SW 1271 (cell line): ENCODE results near the gene LDLRAP1.
A peak's percentile ranks its signal among the peaks of the same experiment; 100 is the strongest.

Source experiments
- DNase-seq, 2 experiments: peaks; one replicate each; lab custom pipeline; 2025; lab: John Stamatoyannopoulos, UW

LDLRAP1 gene

DNA sequence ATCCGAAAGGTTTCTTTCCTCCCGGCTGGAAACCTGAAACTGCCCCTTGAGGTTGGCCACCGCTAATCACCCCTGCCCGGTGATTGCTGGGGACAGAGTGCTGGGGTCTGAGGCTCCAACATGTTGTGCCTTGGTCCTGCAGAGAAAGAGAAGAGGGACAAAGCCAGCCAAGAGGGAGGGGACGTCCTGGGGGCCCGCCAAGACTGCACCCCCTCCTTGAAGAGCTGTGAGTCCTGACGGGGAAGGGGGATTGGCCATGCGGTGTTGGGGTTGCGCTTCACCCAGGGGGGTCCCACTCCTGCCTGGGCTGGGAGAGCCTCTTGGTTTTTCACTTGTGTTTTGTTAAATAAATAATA, 19.5 kb downstream of the LDLRAP1 start:
- DNase-seq = no peak

- no peak for DNase-seq
These were observed 20.2 kb downstream of the LDLRAP1 start for GRCh38 chr1:25563330-25564215.

DNA sequence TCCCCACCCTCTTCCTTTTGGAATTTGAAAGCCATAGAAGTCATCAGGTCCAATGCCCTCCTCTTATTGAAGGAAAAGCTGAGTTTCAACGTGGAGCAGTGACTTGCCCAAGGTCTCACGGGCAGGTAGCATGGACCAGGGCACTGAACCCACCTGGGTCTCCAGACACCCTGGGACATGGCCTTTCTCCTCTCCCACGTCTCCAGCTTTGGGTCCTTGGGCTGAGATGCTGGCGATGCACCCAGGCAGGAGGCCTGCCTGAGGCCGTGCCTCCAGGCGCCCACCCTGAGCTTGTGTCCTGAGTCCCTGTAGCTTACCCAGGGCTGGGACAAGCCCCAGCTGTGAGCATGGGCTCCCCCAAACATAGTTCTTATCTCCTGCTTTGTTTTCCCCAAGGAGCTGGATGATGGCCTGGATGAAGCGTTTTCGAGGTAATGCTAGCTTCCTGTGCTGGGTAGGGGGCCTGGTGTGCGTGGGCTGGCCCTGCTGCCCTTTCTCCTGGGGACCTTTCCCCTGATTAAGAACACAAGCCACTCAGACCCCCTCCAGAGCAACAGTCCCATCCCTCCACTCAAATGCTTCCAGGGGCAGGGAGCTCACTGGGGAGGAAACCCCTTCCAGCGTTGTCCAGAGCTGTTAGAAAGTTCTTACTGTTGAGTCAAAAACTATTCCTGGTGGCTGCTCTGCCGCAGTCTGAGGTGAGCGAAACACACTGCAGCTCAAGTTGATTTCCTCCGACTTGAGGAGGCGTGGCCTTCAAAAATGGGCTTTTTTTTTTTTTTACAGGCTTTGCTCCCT, 21.6 kb downstream of the LDLRAP1 start:
- DNase-seq = no peak

- no peak for DNase-seq
These were observed 22.2 kb downstream of the LDLRAP1 start for GRCh38 chr1:25565626-25566025.

DNA sequence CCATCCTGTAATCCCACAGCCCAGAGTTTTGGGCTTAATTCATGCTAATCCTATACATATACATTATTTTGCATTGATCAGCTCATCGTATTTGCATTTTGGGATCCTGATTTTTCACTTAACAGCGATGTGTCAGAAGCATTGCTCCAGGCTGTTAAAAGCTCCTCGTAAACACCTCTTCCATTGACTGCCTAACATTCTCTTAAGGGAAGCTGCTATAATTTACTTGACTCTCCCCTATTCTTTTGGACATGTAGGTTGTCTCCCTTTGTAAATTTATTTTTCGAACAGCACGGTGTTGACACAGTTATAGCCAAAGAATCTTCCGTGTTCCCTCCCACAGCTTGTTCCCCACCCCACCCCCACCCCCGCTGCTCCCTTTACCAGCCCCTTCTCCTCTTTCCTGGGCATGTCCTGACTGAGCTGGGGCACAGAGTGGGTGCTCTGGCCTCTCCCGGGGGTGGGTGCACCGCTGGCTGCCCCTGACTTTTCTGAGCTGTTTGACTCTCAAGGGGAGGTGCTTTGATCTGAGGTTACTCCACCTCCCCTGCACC, 22.8 kb downstream of the LDLRAP1 start:
- DNase-seq = no peak

DNA sequence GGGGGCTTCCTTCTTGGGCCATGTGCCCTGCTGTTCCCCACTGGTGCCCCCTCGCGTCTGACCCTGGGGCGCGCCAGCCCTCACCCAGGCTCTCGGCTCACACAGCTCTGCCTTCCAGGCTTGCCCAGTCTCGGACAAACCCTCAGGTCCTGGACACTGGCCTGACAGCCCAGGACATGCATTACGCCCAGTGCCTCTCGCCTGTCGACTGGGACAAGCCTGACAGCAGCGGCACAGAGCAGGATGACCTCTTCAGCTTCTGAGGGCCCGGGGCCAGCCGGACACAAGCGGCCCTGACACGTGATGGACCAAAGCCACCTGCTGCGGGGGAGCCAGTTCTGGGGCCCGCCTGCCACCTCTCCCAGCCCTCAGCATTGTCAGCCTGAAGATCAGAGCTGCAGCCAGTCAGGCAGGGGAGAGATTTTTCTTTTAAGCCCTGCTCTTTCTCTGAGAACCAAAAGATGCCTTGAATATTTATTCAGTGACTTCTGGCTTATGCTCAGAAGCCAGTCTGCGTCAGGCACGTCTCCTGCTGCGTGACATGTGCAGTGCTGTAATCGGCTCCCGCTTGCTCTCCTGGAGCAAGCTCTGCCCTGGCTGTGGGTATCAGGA, 23.4 kb downstream of the LDLRAP1 start:
- DNase-seq = no peak

DNA sequence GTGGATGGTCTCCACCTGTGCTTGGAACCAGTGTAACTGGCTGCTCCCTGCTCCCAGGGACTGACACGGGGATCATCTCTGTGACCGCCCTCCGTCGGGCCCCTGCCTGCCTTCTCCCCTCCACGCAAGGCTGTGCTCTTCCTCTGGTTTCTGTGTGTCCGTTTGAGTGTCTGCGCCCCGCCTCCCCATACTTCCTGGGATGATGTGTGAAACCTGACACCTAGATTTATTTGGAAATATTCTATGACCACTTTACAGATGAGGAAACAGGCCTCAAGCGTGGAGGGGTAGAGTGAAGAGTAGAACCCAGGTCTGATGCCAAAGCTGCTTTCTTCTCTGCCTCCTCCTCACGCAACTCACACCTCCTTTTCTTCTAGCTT, 24.3 kb downstream of the LDLRAP1 start:
- no peak for DNase-seq

GRCh38 chr1:25568090-25568833, 24.9 kb downstream of the LDLRAP1 start:
- no peak for DNase-seq

DNA sequence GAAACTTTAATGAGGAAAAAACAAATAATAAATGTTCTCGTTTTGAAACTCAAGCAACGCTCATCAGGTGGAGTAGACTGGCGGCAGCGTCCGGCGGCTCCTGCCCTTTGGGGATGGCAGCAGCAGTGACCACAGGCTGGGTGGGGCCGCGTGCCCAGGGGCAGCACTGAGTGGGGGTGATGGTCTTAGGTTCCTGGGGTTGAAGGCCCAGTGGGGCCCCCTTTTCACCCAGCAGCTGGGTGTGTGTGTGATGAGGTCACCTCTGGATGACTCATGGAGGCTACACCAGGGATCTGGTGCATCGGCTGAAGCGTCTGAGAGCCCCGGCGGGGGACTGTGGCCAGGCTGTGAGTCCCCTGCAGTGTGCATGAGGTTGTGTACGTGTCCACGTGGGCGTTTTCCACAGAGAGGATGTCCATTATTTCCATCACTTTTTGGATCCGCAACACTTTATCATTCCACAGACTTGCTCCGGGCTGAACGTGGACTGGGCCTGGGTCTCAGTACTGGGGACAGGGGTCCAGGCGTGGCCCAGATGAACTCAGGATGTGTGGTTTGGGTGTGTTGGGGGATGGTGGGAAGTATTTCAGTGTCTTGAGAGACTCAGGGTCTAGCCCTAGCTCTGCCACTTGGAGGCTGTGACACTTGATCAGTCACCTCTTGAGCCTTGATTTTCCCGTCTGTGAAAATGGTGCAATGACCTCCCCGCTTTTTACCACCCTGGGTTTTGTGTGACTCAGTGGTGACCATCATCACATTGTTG, 25.6 kb downstream of the LDLRAP1 start:
- DNase-seq = no peak

GRCh38 chr1:25569597-25570396, 26.4 kb downstream of the LDLRAP1 start:
- no peak for DNase-seq

GRCh38 chr1:25570798-25571521, 27.6 kb downstream of the LDLRAP1 start:
- DNase-seq = no peak

DNA sequence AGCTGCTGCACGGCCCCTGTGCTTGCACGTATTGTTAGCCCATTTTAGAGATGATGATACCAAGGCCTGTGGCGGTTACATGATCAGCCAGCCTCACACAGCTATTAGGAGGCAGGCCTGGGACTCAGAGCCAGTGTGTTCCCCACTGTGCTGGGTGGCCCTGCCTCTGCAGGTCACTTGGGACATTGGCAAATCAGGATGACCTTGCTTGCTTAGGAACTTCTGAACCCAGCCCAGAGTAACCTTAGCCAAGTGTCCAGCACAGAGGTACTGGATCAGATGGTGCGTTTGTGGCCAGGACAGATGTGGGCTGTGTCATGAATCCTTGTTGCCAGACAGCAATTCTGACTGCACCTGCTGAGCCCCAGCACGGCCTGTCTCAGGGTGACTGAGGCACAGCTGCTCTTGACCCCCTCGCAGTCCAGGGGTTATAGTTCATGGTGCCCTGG, 28.1 kb downstream of the LDLRAP1 start:
- DNase-seq = no peak

DNA sequence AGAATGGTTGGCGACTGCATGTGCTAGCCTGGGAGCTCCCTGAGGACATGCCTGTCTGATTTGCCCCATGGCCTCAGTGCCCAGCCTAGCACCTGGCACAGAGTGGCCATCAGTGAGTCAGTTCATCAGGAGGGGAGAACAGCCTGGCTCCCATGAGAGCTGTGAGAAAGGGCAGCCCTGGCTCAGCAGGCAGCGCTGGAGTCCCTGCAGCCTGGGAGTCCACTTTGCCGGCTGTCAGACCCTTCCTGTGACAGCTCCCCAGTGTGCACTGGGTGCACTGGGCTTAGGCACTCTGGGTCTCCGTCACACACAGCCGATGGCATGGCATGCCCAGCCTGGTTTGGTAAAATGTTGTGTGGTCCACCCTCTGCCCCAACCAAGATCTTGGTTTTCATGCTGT, 28.7 kb downstream of the LDLRAP1 start:
- DNase-seq = no peak

GRCh38 chr1:25572708-25573590, 29.5 kb downstream of the LDLRAP1 start:
- peak in 1 of 2 experiments; percentile 25 for DNase-seq

GRCh38 chr1:25573591-25573930, 30.2 kb downstream of the LDLRAP1 start:
- DNase-seq = no peak

DNA sequence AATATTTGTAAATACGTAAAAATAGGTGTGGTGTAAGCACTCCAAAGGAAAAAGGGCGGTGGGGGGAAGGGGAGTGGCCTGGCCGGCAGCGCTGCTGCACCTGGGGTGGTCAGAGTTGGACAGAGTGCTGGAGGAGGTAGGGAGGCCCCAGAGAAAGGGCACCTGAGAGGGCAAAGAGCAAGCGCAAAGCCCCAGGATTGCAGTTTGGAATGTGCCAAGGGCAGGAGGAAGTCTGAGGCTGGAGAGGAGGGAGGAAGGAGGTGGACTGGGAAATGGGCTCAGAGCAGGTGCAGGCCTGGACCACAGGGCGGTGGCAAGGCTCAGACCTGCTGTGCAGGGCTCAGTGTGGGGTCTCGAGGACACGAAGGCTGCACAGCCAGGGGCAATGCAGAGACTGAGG, 30.6 kb downstream of the LDLRAP1 start:
- no peak for DNase-seq

GRCh38 chr1:25575191-25575590, 31.8 kb downstream of the LDLRAP1 start:
- DNase-seq = no peak

- no peak for DNase-seq
These were observed 33.2 kb downstream of the LDLRAP1 start for GRCh38 chr1:25576459-25577133.
